Activated T-cell treated with anti-CD3 and anti-CD28 coated beads, Interleukin-2, amount 50 U/mL, for 72 hours (primary cell): ENCODE data around the gene ARL3. TPM values are rescaled to one million over a fixed set of nuclear protein-coding genes. Genes with fewer than 3 reads are reported as not detected.
"Not testable (repeated sequence)": the region's sequence is repeated elsewhere in the genome, so short reads cannot be mapped to it uniquely, and the experiment has no call there.

ENCODE experiments used
- ATAC-seq, 2 donors: fragments of 150-1000 bp; cut with Tn5 transposase; replicated peaks in 1 of 2; 2 replicates each; pipeline ENCODE4 v1.10.0; 2021; ENCODE audit warnings: moderate library complexity in 2 of 2, mild to moderate bottlenecking in 1 of 2
- DNase-seq, 2 donors: peaks; one replicate each; pipeline ENCODE4 v3.0.0; 2021 to 2022; ENCODE audit warnings: mixed read lengths in 1 of 2
- H3K27ac Mint-ChIP-seq: one replicate; pipeline ENCODE4 v1.8.0; 2022; ENCODE audit warnings: mild to moderate bottlenecking, moderate library complexity, mixed read lengths
- H3K27me3 Mint-ChIP-seq: one replicate; pipeline ENCODE4 v1.8.0; 2022; ENCODE audit warnings: low read depth, mixed read lengths
- H3K36me3 Mint-ChIP-seq, 2 donors: one replicate each; pipeline ENCODE4 v1.8.0; 2022; ENCODE audit warnings: mixed read lengths in 2 of 2, mild to moderate bottlenecking in 1 of 2; ENCODE audit not compliant: insufficient read depth in 2 of 2
- H3K4me1 Mint-ChIP-seq: one replicate; pipeline ENCODE4 v1.8.0; 2022; ENCODE audit warnings: low read depth, mixed read lengths
- H3K4me3 Mint-ChIP-seq, 2 donors: one replicate each; pipeline ENCODE4 v1.8.0; 2022; ENCODE audit warnings: mild to moderate bottlenecking in 2 of 2, mixed read lengths in 2 of 2, moderate library complexity in 2 of 2
- H3K9me3 Mint-ChIP-seq, 2 donors: one replicate each; pipeline ENCODE4 v1.8.0; 2022; ENCODE audit warnings: mixed read lengths in 2 of 2
- total RNA-seq, 2 donors: library from RNA; stranded (reverse); gene quantifications; one replicate each; pipeline ENCODE4 v1.2.3, GENCODE V29; 2022

Gene ARL3
- total RNA-seq, 2 donors from 2014 or later = 8.0 to 8.7 TPM

DNA sequence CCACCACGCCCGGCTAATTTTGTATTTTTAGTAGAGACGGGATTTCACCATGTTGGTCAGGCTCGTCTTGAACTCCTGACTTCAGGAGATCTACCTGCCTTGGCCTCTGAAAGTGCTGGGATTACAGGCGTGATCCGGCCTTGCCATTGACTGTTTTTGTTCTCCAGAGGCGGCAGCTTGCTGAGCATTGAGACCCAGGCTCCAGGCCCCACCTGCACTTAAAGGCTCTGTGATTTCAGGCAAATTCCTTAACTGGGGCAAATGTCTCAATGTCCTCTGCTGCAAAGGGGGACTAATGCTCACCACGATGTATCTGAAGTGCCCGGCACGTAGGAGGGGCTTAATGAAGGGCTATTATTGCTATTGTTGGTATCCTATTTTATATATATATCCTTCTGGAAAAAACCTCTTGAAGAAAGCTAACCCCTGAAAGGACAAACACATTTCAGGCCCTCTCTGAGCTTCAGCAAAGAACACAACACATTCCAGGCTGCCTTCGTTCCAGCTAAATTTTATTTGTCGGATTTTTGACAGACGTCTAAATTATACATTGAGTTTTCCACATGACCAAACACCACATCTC lies 40.9 kb downstream of the ARL3 start:
- peak overlapping the region; percentile 82 to 83 for H3K4me3 Mint-ChIP-seq
- H3K9me3 Mint-ChIP-seq = no peaks in the 10 kb centered on the region
- peaks cover 35% of the 10 kb centered on the region for H3K4me1 Mint-ChIP-seq
- H3K27ac Mint-ChIP-seq = peak overlapping the region; percentile 74
- H3K27me3 Mint-ChIP-seq = no peaks in the 10 kb centered on the region
- no peak for ATAC-seq
- no peak for DNase-seq
- H3K36me3 Mint-ChIP-seq = no peaks in the 10 kb centered on the region

DNA sequence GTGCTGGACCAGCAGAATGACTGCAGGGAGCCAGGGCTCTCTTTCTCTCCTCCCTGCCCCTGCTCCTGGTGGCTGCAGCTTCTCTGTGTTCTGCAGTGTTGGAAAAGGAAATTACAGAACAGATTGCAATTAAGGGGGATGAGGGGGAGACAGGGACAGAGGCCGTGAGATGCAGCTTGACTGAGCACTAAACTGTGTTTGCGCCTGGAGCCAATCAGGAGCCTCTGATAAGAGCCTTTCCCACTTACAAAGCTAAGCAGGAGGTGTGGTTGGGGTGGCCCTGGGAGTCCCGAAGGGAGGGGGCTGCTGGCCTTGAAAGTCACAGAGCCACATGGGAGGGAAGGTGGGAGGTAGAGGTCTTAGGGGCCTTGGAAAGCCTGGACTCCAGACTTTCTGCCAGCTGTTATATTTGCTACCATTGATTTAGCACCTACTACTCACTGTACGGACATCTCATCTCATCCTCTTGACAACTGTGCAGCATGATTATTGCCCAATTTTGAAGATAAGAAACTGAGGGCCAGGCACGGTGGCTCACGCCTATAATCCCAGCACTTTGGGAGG lies 43.2 kb downstream of the ARL3 start:
- H3K4me1 Mint-ChIP-seq = peaks cover 40% of the 10 kb centered on the region
- no peak for ATAC-seq
- no peaks in the 10 kb centered on the region for H3K27me3 Mint-ChIP-seq
- H3K27ac Mint-ChIP-seq = no peak overlapping the region
- no peak for DNase-seq
- H3K4me3 Mint-ChIP-seq = no peak overlapping the region
- no peaks in the 10 kb centered on the region for H3K9me3 Mint-ChIP-seq
- H3K36me3 Mint-ChIP-seq = no peaks in the 10 kb centered on the region

DNA sequence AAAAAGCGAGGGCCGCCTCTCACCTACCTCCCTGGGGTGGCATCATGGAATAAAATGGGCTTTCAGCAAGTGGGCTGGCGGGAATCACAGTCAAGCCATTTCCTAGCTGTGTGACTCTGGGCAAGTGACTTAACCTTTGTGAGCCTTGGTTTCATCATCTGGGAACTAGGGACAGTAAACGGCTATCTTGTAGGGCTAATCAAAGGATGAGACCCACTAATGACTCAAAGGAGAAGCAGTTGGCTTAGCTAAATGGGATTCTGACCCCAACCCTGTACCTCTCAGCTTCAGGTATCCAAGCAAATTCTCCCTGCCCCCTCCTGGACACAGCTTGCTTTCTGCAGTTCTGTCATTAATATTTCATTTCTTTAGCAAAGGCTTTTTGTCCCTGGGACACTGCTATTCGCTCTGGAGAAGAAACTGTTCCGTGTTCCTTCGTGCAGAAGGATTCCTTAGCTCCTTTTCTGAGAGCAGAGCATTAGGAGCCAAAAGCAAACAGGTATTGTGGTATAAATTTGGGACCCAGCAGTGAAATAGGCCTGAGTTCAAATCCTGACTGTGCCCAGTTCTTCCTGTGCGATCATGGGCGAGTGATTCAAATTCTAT lies 44.0 kb downstream of the ARL3 start:
- Mint-ChIP-seq H3K9me3 (no peaks in the 10 kb centered on the region), H3K27ac (no peak overlapping the region), H3K27me3 (no peaks in the 10 kb centered on the region), H3K4me1 (peaks cover 35% of the 10 kb centered on the region), H3K36me3 (no peaks in the 10 kb centered on the region), H3K4me3 (no peak overlapping the region)
- ATAC-seq (no peak), DNase-seq (no peak)

DNA sequence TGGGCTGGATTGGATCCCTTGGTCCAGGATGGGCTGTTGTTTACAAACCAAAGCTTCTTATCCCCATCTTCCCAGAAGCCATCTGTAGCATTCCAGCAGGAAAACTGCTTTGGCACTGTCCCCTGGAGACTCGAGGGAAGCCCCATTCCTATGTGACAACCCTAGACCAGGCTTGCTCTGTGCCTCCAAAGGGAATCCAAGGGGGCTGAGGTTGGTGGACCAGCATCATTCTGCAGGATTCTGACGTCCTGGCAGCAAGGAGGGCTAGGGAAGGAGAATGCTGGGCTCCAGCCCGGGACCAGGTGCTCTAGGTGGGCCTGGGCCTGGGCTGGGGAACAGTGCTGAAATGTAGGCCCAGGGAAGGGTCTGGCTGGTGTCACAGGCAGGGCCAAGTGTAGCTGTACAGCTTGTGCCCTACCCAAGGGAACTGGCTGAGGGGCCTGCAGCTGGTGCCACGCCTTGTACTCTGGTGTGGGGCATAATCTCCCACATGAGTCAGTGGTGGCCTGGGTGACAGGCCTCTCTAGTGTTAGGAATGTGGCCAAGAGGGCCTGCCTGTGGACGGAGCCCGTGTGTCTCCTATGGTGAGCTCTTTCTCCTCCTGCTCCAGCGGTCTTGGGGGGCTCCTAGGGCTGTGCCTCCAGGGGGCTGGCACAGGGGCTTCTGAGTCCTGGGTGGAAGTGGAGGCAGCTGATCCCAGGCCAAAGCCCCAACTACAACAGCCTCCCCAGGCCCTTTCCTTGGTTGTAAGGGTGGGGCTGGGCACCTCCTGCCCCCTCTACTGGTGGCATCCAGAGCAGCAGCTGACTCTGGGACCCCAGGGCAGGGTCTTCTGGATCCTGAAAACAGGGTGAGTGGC lies 44.8 kb downstream of the ARL3 start:
- Mint-ChIP-seq H3K4me1 (peaks cover 31% of the 10 kb centered on the region), H3K4me3 (no peak overlapping the region), H3K36me3 (no peaks in the 10 kb centered on the region), H3K9me3 (no peaks in the 10 kb centered on the region), H3K27me3 (no peaks in the 10 kb centered on the region), H3K27ac (no peak overlapping the region)
- peak in 1 of 2 donors; percentile 18 for ATAC-seq
- peak in 1 of 2 donors; percentile 35 for DNase-seq

DNA sequence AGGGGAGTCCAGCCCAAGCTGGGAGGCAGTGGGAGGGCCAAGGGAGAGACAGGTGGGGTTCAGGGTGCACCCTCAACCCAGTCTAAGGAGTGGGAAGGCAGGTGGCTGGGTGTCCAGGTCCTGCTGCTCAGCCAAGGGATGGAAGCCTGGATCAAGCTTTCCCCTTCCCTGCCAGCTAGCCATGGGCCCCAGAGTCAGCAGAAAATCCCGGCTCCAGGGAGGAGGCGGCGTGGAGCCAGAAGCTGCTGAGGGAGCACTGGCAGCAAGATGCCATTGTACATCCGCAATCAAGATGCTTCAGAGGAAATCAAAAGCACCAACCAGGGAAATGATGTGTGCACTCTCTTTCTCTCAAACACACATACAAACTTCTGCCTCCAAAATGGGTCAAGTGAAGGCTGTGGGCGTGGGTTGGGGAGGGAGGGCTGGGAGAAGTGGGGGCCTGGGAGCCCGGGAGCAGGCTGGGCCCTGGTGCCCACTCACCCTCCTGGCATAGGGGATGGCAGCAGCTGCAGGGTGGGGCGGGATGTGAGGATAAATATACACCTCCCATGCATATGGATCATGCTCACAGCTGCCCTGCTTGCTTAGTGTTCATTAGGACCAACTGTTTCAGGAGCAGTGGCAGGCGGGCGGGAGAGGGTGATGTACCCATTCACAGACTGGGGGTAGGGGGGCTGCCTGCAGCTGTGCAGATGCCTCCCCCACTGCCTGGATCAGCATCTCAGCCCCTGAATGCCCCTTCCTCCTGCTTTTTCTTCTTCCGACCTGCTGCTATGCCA lies 45.7 kb downstream of the ARL3 start:
- ATAC-seq = no peak
- Mint-ChIP-seq H3K27ac (no peak overlapping the region), H3K27me3 (no peaks in the 10 kb centered on the region), H3K36me3 (no peaks in the 10 kb centered on the region), H3K4me3 (no peak overlapping the region), H3K9me3 (no peaks in the 10 kb centered on the region), H3K4me1 (peaks cover 21% of the 10 kb centered on the region)
- no peak for DNase-seq

DNA sequence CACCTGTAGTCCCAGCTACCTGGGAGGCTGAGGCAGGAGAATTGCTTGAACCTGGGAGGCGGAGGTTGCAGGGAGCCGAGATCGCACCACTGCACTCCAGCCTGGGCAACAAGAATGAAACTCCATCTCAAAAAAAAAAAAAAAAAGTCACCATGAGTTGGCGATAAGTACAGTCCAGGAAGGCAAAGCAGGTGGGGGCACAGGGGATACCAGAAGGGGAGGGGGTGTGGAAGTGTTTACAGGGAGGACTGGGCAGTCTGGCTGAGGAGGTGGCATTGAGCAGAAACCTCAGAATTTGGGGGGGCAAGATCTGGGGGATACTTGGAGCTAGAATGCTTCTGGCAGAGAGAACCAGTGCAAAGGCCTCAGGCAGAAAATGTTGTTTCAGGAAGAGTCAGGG lies 46.8 kb downstream of the ARL3 start:
- not testable (repeated sequence) for H3K9me3 Mint-ChIP-seq, H3K27ac Mint-ChIP-seq, H3K27me3 Mint-ChIP-seq, ATAC-seq, H3K36me3 Mint-ChIP-seq, H3K4me3 Mint-ChIP-seq, DNase-seq
- peaks cover 20% of the 10 kb centered on the region for H3K4me1 Mint-ChIP-seq

DNA sequence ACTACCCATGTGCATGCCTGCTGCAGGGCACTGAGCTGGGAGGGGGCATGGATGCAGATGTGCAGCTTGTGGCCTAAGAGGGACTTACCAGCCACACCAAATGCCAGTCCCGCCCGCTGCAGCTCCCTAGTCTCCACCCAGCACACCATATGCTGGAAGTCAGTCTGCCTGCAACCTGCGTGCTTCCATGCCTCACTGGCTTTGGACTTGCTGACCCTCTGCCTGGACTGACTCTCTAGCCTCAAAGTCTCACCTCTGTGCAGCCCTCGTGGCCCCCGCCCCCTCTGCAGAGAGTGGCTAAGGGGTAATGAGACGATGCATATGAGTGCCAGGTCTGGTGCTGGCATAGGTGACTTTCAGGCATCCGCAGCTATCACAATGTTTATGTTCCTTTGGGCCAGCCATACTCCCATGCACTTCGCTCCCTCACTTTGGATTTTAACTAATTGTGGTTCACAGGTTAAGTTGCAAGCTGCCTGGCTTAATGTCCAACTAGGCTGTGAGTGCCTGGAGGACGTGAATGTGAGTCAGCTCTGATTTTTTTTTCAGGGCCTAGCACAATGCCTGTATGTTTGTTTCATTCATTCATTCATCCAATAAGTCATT lies 48.2 kb downstream of the ARL3 start:
- peaks cover 34% of the 10 kb centered on the region for H3K4me1 Mint-ChIP-seq
- H3K27ac Mint-ChIP-seq = no peak overlapping the region

DNA sequence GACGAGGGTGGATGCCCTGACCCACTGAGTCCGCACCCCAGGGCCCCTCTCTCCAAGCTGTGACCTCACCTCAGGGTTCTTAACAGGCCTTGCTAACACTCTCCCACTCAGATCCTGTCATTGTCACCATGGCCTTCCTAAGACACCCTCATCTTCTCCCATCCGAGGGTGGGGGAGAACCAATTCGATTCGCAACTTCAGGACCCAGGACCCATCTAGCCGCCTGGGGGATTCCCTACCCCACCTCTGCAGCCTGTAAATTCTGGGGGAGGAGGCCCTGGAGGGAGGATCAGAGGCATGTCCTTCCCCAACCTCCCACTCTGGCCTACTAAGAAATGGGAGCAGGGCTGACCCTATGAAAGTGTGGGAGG lies 52.6 kb downstream of the ARL3 start:
- Mint-ChIP-seq H3K4me1 (peaks cover 53% of the 10 kb centered on the region), H3K27ac (peak overlapping the region; percentile 91), H3K27me3 (no peaks in the 10 kb centered on the region), H3K4me3 (peak overlapping the region; percentile 79 to 82), H3K9me3 (no peaks in the 10 kb centered on the region), H3K36me3 (peaks cover 0 to 10% of the 10 kb centered on the region in 2 donors)
- ATAC-seq (peak; percentile 39 to 51), DNase-seq (no peak)

More for the DNA sequence above, 48.2 kb downstream of the ARL3 start:
- Mint-ChIP-seq H3K36me3 (no peaks in the 10 kb centered on the region), H3K9me3 (no peaks in the 10 kb centered on the region), H3K4me3 (no peak overlapping the region), H3K27me3 (no peaks in the 10 kb centered on the region)
- DNase-seq (no peak), ATAC-seq (no peak)

DNA sequence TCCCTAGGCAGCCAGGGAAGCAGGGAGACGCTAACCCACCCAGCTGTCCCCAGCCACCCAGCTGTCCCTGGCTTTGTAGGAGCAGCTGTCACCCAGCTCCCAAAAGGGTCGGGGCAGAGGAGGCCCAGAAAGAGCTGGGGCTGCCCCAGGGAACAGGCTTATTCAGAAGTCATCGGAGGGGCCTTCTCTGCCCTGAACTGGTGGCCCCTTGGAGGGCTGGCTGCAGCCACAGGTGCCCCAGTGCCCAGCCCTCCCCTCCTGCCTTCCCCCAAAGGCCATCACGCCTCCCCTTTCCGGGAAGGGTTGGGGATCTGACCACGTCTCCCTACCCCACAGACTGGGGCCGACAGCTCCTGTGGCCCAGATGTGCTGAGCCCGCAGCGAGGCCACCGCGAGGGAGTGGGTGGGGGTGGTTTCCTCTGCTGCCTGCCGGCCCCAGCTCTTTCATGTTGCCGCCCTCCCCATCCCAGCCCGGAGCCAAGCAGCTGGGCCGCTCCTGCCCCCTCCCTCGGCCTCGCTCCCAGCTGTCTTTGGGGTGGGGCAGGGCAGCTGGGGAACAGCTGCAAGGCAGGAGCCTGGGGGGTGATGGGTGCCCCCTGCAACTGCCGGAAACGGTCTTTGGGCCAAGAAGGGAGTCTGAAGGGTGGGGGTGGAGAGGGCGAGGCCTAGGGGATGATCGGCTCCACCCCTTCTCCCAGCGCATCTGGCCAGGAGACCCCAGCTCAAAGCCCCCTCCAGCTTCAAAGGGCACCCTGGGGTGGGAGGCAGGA lies 53.1 kb downstream of the ARL3 start:
- DNase-seq (peak; percentile 84 to 85), ATAC-seq (peak; percentile 90 to 91)
- H3K36me3 Mint-ChIP-seq = peaks cover 0 to 10% of the 10 kb centered on the region in 2 donors
- H3K4me3 Mint-ChIP-seq = peak overlapping the region; percentile 79 to 82
- H3K27ac Mint-ChIP-seq = peak overlapping the region; percentile 91
- H3K4me1 Mint-ChIP-seq = peaks cover 53% of the 10 kb centered on the region
- H3K9me3 Mint-ChIP-seq = no peaks in the 10 kb centered on the region
- H3K27me3 Mint-ChIP-seq = no peaks in the 10 kb centered on the region

DNA sequence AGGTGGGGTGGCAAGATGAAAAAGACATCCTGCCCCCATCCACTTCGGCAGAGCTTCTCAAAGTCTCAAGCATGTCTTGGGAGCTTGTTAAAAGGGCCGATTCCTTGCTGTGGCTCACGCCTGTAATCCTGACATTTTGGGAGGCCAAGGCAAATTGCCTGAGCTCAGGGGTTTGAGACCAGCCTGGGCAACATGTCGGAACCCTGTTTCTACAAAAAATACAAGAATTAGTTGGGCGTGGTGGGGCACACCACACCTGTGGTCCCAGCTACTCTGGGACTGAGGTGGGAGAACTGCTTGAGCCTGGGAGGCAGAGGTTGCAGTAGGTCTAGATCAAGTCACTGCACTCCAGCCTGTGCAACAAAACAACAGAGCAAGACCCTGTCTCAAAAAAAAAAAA lies 55.4 kb downstream of the ARL3 start:
- no peak overlapping the region for H3K4me3 Mint-ChIP-seq
- peaks cover 3 to 19% of the 10 kb centered on the region in 2 donors for H3K36me3 Mint-ChIP-seq
- no peak for DNase-seq
- H3K27ac Mint-ChIP-seq = peak overlapping the region; percentile 36
- no peaks in the 10 kb centered on the region for H3K27me3 Mint-ChIP-seq
- H3K9me3 Mint-ChIP-seq = no peaks in the 10 kb centered on the region
- peaks cover 57% of the 10 kb centered on the region for H3K4me1 Mint-ChIP-seq
- ATAC-seq = no peak

DNA sequence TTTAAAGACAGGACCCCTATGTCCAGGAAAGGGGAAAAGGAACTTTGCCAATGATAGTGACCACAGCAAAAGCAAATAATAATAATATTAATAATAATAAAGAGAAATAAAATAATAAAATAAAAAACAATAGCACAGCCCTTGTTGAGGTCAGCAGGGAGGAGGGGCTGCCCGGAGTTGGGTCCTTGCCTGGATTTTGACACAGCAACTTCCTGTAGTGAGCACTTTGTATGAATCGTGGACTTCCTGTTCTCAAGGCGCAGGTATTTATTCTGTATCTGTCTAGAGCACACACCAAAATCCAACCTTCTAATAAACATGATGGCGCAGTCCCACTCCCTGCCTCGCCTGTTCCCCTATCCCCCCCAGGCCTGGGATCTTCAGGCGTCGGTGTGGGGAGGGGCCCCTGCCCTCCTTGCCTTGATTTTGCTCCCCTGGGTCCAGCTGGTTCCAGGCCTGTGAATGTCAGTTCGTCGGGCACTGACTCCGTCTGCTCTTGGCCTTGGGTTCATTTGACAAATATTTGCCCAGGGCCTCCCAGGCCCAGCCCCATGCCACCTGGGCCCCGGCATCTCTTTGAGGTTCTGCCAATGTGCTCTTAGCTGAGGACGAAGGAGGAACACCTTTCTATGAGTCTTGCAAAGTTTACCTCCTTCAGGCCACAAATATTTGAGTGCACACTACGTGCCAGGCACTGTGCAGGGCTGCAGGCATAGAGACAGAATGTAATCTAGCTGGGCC lies 56.0 kb downstream of the ARL3 start:
- Mint-ChIP-seq H3K4me3 (no peak overlapping the region), H3K4me1 (peaks cover 63% of the 10 kb centered on the region), H3K27me3 (no peaks in the 10 kb centered on the region), H3K27ac (peak overlapping the region; percentile 36), H3K36me3 (peaks cover 9 to 19% of the 10 kb centered on the region in 2 donors), H3K9me3 (no peaks in the 10 kb centered on the region)
- ATAC-seq (no peak), DNase-seq (no peak)
